HepG2 (cell line): ENCODE measurements around the gene ANKRD39. TPM values are rescaled to one million over a fixed set of nuclear protein-coding genes. Genes with fewer than 3 reads are reported as not detected.
A peak's percentile ranks its signal among the peaks of the same experiment; 100 is the strongest.

Experiments used
- ATAC-seq: fragments of 200-7000 bp; cut with Tn5 transposase; 3 replicates; pipeline ENCODE4 v1.9.1; 2020; ENCODE audit warnings: mild to moderate bottlenecking, moderate library complexity
- BruUV-seq: library from RNA; stranded (reverse); fragments of 400-500 nt; replicated peaks from 2 replicates; lab custom pipeline; 2021; lab: Mats Ljungman, UMichigan
- CTCF ChIA-PET: fragments of 300-600 bp; formaldehyde crosslinking; extraction: SDS; loops from one replicate; lab custom pipeline; 2021; ENCODE audit warnings: low total read pairs, inconsistent platforms, low intra/inter-chr PET ratio; lab: Yijun Ruan, JAX
- POLR2A ChIA-PET: fragments of 350-600 bp; sonication (Branson Sonifier 250); formaldehyde crosslinking; loops from one replicate; lab custom pipeline; 2020; ENCODE audit warnings: antibody characterized with exemption, inconsistent platforms; lab: Yijun Ruan, JAX
- DNase-seq: peaks from one replicate; pipeline ENCODE4 v3.0.0-alpha.2; 2015; ENCODE audit warnings: low spot score
- FAIRE-seq: peaks from 3 replicates; lab custom pipeline; 2011; peaks lifted over from hg19 to GRCh38; lab: Jason Lieb, UNC
- H2AFZ ChIP-seq: one replicate; pipeline ENCODE4 v1.6.1; 2011; ENCODE audit warnings: low read length, inconsistent platforms
- H3K27ac ChIP-seq: fragments of 300-600 bp; 3 replicates; pipeline ENCODE4 v1.8.0; 2011; ENCODE audit warnings: mixed run types, mild to moderate bottlenecking, mixed read lengths, low read length, inconsistent platforms; ENCODE audit not compliant: insufficient read depth; ENCODE audit errors: extremely low read length
- H3K27me3 ChIP-seq, 2 experiments: fragments of 200-600 bp in 1 of 2; 2 replicates in 1 of 2; 3 replicates in 1 of 2; pipeline versions ENCODE4 v1.6.0 to v1.8.0; 2011; ENCODE audit warnings: low read length in 2 of 2, mild to moderate bottlenecking in 2 of 2, moderate library complexity in 2 of 2, inconsistent platforms in 1 of 2; ENCODE audit not compliant: insufficient read depth in 2 of 2, control insufficient read depth in 1 of 2
- H3K36me3 ChIP-seq, 2 experiments: fragments of 200-600 bp in 1 of 2; replicated peaks in 1 of 2; 2 replicates in 1 of 2; 3 replicates in 1 of 2; pipeline versions ENCODE4 v1.5.1 to v1.8.0; 2011; ENCODE audit warnings: low read length in 2 of 2, inconsistent platforms in 1 of 2; ENCODE audit not compliant: insufficient read depth in 2 of 2, control insufficient read depth in 1 of 2
- H3K4me1 ChIP-seq: 2 replicates; pipeline ENCODE4 v1.5.1; 2012; ENCODE audit warnings: low read length, inconsistent platforms; ENCODE audit not compliant: insufficient read depth
- H3K4me2 ChIP-seq: 2 replicates; pipeline ENCODE4 v1.6.0; 2011; ENCODE audit warnings: low read depth, low read length, inconsistent platforms
- H3K4me3 ChIP-seq, 3 experiments: fragments of 200-600 bp in 1 of 3; sonication (generic), shearing (Covaris generic) in 1 of 3; replicated peaks in 1 of 3; 2 replicates each; pipeline ENCODE4 v1.5.1; 2011 to 2016; ENCODE audit warnings: low read length in 3 of 3, inconsistent platforms in 2 of 3, low read depth in 2 of 3, mild to moderate bottlenecking in 2 of 3, control low read depth in 1 of 3, mixed read lengths in 1 of 3; ENCODE audit not compliant: insufficient read depth in 1 of 3
- H3K79me2 ChIP-seq: one replicate; pipeline ENCODE4 v1.6.1; 2011; ENCODE audit warnings: low read length, inconsistent platforms; ENCODE audit not compliant: insufficient read depth
- H3K9ac ChIP-seq: 2 replicates; pipeline ENCODE4 v1.6.0; 2011; ENCODE audit warnings: mild to moderate bottlenecking, low read depth, low read length, inconsistent platforms; ENCODE audit not compliant: insufficient read depth
- H3K9me3 ChIP-seq: 2 replicates; pipeline ENCODE4 v1.5.1; 2012; ENCODE audit warnings: mild to moderate bottlenecking, low read length
- H4K20me1 ChIP-seq: 2 replicates; pipeline ENCODE4 v1.6.0; 2011; ENCODE audit warnings: inconsistent platforms, mild to moderate bottlenecking, low read length, moderate library complexity; ENCODE audit not compliant: insufficient read depth
- GTF3A ChIP-seq: sonication (generic); formaldehyde crosslinking; conservative IDR thresholded peaks from 2 replicates; pipeline ENCODE4 v1.4.0; 2020; ENCODE audit warnings: mild to moderate bottlenecking, missing genetic modification reagents
- IKZF1 ChIP-seq: fragments of 450-650 bp; IDR thresholded peaks from 2 replicates; pipeline ENCODE4 v1.7.1; 2016
- PCBP2 ChIP-seq: fragments of 200-400 bp; formaldehyde crosslinking; optimal IDR thresholded peaks from 2 replicates; pipeline ENCODE3; 2018; ENCODE audit warnings: low read length, low read depth; ENCODE audit not compliant: poor library complexity, severe bottlenecking
- PPARG ChIP-seq: conservative IDR thresholded peaks from 2 replicates; pipeline ENCODE4 v1.6.1; 2016; ENCODE audit warnings: missing biosample characterization, missing genetic modification reagents
- REL ChIP-seq: sonication (generic); formaldehyde crosslinking; conservative IDR thresholded peaks from 2 replicates; pipeline ENCODE4 v1.8.0; 2022; ENCODE audit warnings: mild to moderate bottlenecking, missing genetic modification reagents, moderate library complexity
- ZNF251 ChIP-seq: sonication (generic); formaldehyde crosslinking; IDR thresholded peaks from 2 replicates; pipeline ENCODE4 v1.9.0; 2021; ENCODE audit warnings: mild to moderate bottlenecking, missing genetic modification reagents
- ZNF274 ChIP-seq: sonication (generic); formaldehyde crosslinking; IDR thresholded peaks from 2 replicates; pipeline ENCODE4 v1.5.1; 2020; ENCODE audit warnings: mild to moderate bottlenecking, missing genetic modification reagents
- ZNF292 ChIP-seq: sonication (generic); formaldehyde crosslinking; IDR thresholded peaks from 2 replicates; pipeline ENCODE4 v1.8.1; 2022; ENCODE audit warnings: mild to moderate bottlenecking, low read depth, missing genetic modification reagents, borderline replicate concordance
- ZNF614 ChIP-seq: IDR thresholded peaks from 2 replicates; pipeline ENCODE4 v1.6.1; 2018; ENCODE audit warnings: missing biosample characterization, missing genetic modification reagents, inconsistent platforms, borderline replicate concordance
- WGBS: methylation state at CpG from one replicate; pipeline ENCODE4 v1.1.6; 2017; ENCODE audit warnings: low lambda C conversion rate; 5-methylcytosine and 5-hydroxymethylcytosine counted together
- in situ Hi-C: cut with HindIII; loops from 2 replicates; pipeline ENCODE4 v1.10.0; 2017; ENCODE audit warnings: low pct_unique_long_range_greater_than_20kb; ENCODE audit not compliant: extremely low pct_ligation_motif_present
- intact Hi-C: fragments of 100-400 bp; cut with micrococcal nuclease; formaldehyde crosslinking; loops from one replicate; pipeline ENCODE4 v1.10.0; 2022; ENCODE audit not compliant: unreplicated experiment
- polyA plus RNA-seq, 8 experiments: library from polyadenylated mRNA; depleted of rRNA in 3 of 8; stranded (reverse) in 7 of 8; unstranded in 1 of 8; fragments of >200 nt; fragmentation: Illumina TruSeq in 4 of 8; extraction: Trizol in 4 of 8; gene quantifications; 2 replicates each; pipeline versions ENCODE4 v1.2.1 to v1.2.3, GENCODE V29; 2011 to 2016; ENCODE audit warnings: low read depth in 4 of 8, missing spikeins in 1 of 8, mixed read lengths in 1 of 8; ENCODE audit not compliant: insufficient read depth in 1 of 8
- total RNA-seq, 5 experiments: library from RNA; depleted of rRNA; stranded (reverse); fragments of >200 nt; fragmentation: Illumina TruSeq; extraction: Trizol; gene quantifications; 2 replicates each; pipeline ENCODE4 v1.2.3, GENCODE V29; 2016; ENCODE audit warnings: low read depth in 1 of 5

Gene ANKRD39
- total and polyA plus RNA-seq, 2 of the 13 experiments (the other 11 are each of a cell fraction or from before 2014, with no cell fraction given) = 23.2 to 24.8 TPM

DNA sequence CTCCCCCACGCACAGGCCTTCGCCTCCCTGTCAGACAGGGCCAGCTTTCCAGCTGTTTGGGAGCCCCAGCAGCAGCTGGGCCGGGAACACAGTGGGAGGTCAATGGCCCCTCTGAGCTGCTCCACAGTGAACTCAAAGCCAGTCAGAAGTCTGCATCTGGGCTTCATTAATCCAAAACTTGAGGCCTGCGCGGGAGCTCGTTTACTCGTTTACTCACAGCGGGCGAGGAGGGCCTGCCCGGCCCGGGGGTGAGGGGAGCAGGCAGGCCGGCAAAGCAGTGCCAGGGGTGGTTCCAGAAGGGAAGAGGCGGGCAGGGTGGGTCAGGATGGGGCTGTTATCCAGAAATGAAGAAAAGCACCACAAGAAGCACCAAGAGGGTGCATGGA is 48.9 kb upstream of the ANKRD39 start:
- DNase-seq (no peak), ATAC-seq (peak; percentile 15; the same call in 1 of the 3 replicates), FAIRE-seq (no peak)
- TF ChIP-seq PCBP2 = no peak
- TF ChIP-seq PPARG (CRISPR knock-in tag) = no peak
- 0 out of 2 replicates have a peak, but pooled peaks have one; percentile 36 for TF ChIP-seq ZNF274 (CRISPR knock-in tag)
- no peak for TF ChIP-seq IKZF1
- intact Hi-C loops (loop anchor here (1.0 kb wide), 1 partner anchor 49 kb away; no protein-coding TSS in a partner anchor), in situ Hi-C loops (no loop called here)
- Histone ChIP-seq H3K9ac (no peak overlapping the region), H3K4me3 (no peak overlapping the region; a peak in 1 of 6 replicates), H3K9me3 (no peaks in the 10 kb centered on the region), H3K79me2 (no peaks in the 10 kb centered on the region), H3K4me1 (no peaks in the 10 kb centered on the region), H3K36me3 (no peaks in the 10 kb centered on the region), H2AFZ (no peak overlapping the region), H3K27me3 (peaks cover 12 to 56% of the 10 kb centered on the region in 2 experiments), H3K27ac (no peak overlapping the region), H3K4me2 (peak overlapping the region; percentile 19; the same call in 1 of the 2 replicates), H4K20me1 (no peaks in the 10 kb centered on the region)
- CTCF ChIA-PET = no interaction called here
- POLR2A ChIA-PET = no interaction called here
- WGBS = 23% methylated on average over 12 of the region's 13 CpGs
- BruUV-seq = no TSS peak

DNA sequence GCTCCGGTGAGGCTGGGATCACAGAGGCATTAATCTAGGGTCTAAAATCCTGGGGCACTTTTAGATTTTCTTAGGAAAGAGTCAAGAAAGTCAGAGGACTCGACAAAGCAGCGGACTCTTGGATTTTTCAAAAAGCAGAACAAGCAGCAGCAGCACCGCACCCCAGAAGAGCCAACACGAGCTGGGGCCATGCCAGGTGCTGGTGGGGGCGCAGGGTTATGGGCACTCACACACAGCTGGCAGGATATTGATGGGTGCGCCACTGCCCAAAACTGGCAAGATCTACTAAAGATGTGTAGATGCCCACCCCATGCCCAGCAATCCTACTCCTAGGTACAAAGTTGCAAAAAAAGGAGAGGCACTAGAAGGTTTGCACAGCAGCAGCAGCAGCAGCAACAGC is 46.0 kb upstream of the ANKRD39 start:
- TF ChIP-seq ZNF614 (CRISPR knock-in tag) = no peak
- no peak for TF ChIP-seq ZNF292
- no peak for TF ChIP-seq REL (CRISPR knock-in tag)
- TF ChIP-seq ZNF251 (CRISPR knock-in tag) = no peak
- no peak for TF ChIP-seq GTF3A
- Histone ChIP-seq H3K4me2 (no peak overlapping the region), H3K4me1 (no peaks in the 10 kb centered on the region), H2AFZ (no peak overlapping the region), H3K27me3 (peaks cover 15 to 50% of the 10 kb centered on the region in 2 experiments), H3K27ac (no peak overlapping the region), H3K79me2 (no peaks in the 10 kb centered on the region), H3K4me3 (no peak overlapping the region), H3K36me3 (no peaks in the 10 kb centered on the region), H4K20me1 (no peaks in the 10 kb centered on the region), H3K9ac (no peak overlapping the region), H3K9me3 (no peaks in the 10 kb centered on the region)
- ChIA-PET CTCF (no interaction called here), POLR2A (no interaction called here)
- no peak for FAIRE-seq
- BruUV-seq = no TSS peak
- 49% methylated on average over 6 of the region's 7 CpGs for WGBS
- DNase-seq = no peak
- in situ Hi-C loops (no loop called here), intact Hi-C loops (no loop called here)
- ATAC-seq = no peak
